SK-N-SH (cell line): ENCODE measurements around the gene KRTAP4-16.

ENCODE experiments used
- CHD2 ChIP-seq: fragments of 150-350 bp; IDR thresholded peaks from 2 replicates; pipeline ENCODE4 v1.6.1; 2018; ENCODE audit warnings: low read length; ENCODE audit not compliant: partially characterized antibody
- EP300 ChIP-seq, 2 experiments: IDR thresholded peaks; 2 replicates each; pipeline versions ENCODE4 v1.4.0 to v1.6.1; 2012; ENCODE audit warnings: borderline replicate concordance in 1 of 2, low read depth in 1 of 2, low read length in 1 of 2
- MEF2A ChIP-seq: IDR thresholded peaks from 2 replicates; pipeline ENCODE4 v1.4.0; 2012; ENCODE audit warnings: low read depth, borderline replicate concordance
- NFIC ChIP-seq: IDR thresholded peaks from 2 replicates; pipeline ENCODE4 v1.4.0; 2012; ENCODE audit warnings: borderline replicate concordance
- POLR2AphosphoS5 ChIP-seq: IDR thresholded peaks from 2 replicates; pipeline ENCODE4 v1.6.1; 2012; ENCODE audit warnings: low read depth, low read length
- RCOR1 ChIP-seq: fragments of 150-350 bp; IDR thresholded peaks from 2 replicates; pipeline ENCODE4 v1.6.1; 2017; ENCODE audit warnings: antibody characterized with exemption, low read length
- YY1 ChIP-seq: IDR thresholded peaks from 2 replicates; pipeline ENCODE4 v1.4.0; 2012; ENCODE audit warnings: low read depth, mild to moderate bottlenecking
- TF ChIP-seq, protein P1 (sequence below): fragments of 150-350 bp; IDR thresholded peaks from 2 replicates; pipeline ENCODE4 v1.6.1; 2017; ENCODE audit warnings: antibody characterized with exemption, low read length, low read depth, borderline replicate concordance
- TF ChIP-seq, protein P2 (sequence below): fragments of 200-600 bp; sonication (generic); IDR thresholded peaks from 2 replicates; pipeline ENCODE4 v1.6.1; 2017; ENCODE audit warnings: antibody characterized with exemption, mild to moderate bottlenecking, moderate library complexity

DNA sequence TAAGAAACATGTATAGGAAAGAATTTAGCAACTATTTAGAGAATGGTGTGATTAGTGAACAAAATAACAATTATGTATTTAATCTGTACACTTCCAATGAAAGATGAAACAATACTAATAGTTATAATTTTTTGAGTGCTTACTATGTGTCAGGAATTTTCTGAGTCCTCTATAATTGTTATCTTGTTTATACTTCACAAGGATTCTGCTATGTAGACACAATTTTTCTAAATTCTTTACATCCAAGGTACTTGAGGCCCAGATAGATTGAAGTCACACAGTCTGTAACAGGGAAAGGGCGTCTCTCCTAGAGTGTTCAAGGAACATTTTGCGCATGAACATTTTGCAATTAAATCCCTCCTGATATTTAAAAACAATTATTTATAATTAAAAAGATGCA, 23.1 kb upstream of the KRTAP4-16 start:
- TF ChIP-seq EP300 (IDR thresholded peaks at IDR 0.05; ENCODE audit: borderline replicate concordance in 1 of 2, low read depth in 1 of 2, low read length in 1 of 2) (no peak), MEF2A (no peak), POLR2AphosphoS5 (no peak), NFIC (no peak), RCOR1 (no peak), YY1 (no peak), CHD2 (no peak)
- TF ChIP-seq, protein P1, sequence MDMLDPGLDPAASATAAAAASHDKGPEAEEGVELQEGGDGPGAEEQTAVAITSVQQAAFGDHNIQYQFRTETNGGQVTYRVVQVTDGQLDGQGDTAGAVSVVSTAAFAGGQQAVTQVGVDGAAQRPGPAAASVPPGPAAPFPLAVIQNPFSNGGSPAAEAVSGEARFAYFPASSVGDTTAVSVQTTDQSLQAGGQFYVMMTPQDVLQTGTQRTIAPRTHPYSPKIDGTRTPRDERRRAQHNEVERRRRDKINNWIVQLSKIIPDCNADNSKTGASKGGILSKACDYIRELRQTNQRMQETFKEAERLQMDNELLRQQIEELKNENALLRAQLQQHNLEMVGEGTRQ = no peak
- TF ChIP-seq, protein P2, sequence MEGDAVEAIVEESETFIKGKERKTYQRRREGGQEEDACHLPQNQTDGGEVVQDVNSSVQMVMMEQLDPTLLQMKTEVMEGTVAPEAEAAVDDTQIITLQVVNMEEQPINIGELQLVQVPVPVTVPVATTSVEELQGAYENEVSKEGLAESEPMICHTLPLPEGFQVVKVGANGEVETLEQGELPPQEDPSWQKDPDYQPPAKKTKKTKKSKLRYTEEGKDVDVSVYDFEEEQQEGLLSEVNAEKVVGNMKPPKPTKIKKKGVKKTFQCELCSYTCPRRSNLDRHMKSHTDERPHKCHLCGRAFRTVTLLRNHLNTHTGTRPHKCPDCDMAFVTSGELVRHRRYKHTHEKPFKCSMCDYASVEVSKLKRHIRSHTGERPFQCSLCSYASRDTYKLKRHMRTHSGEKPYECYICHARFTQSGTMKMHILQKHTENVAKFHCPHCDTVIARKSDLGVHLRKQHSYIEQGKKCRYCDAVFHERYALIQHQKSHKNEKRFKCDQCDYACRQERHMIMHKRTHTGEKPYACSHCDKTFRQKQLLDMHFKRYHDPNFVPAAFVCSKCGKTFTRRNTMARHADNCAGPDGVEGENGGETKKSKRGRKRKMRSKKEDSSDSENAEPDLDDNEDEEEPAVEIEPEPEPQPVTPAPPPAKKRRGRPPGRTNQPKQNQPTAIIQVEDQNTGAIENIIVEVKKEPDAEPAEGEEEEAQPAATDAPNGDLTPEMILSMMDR = no peak
